GM23338 (cell line): ENCODE data around the gene NUP107. TPM values are rescaled to one million over a fixed set of nuclear protein-coding genes. Genes with fewer than 3 reads are reported as not detected.

Experiments used
- ATAC-seq: fragments of 200-7000 bp; cut with Tn5 transposase; 3 replicates; pipeline ENCODE4 v1.9.1; 2020
- DNase-seq: peaks from one replicate; pipeline ENCODE4 v3.0.0-alpha.2; 2015; ENCODE audit warnings: low spot score
- H2AFZ ChIP-seq: fragments of 200-600 bp; sonication (generic); 2 replicates; pipeline ENCODE4 v1.8.0; 2016; ENCODE audit warnings: antibody characterized with exemption, mild to moderate bottlenecking, moderate library complexity
- H3F3A ChIP-seq: fragments of 200-600 bp; sonication (generic); replicated peaks from 2 replicates; pipeline ENCODE4 v1.8.0; 2017; ENCODE audit warnings: antibody characterized with exemption, mixed run types, low read depth
- H3K27ac ChIP-seq: fragments of 200-600 bp; sonication (generic); 2 replicates; pipeline ENCODE4 v1.6.1; 2016; ENCODE audit warnings: low read depth
- H3K27me3 ChIP-seq: fragments of 200-600 bp; sonication (generic); 2 replicates; pipeline ENCODE4 v1.8.0; 2016; ENCODE audit warnings: mild to moderate bottlenecking, mixed run types, moderate library complexity; ENCODE audit not compliant: insufficient read depth
- H3K36me3 ChIP-seq: fragments of 200-600 bp; sonication (generic); 2 replicates; pipeline ENCODE4 v1.8.0; 2016; ENCODE audit warnings: mild to moderate bottlenecking; ENCODE audit not compliant: insufficient read depth
- H3K4me1 ChIP-seq: fragments of 200-600 bp; sonication (generic); 2 replicates; pipeline ENCODE4 v1.8.0; 2016; ENCODE audit warnings: mild to moderate bottlenecking, moderate library complexity; ENCODE audit not compliant: insufficient read depth
- H3K4me2 ChIP-seq: fragments of 200-600 bp; sonication (generic); 2 replicates; pipeline ENCODE4 v1.7.1; 2017; ENCODE audit warnings: mixed run types
- H3K4me3 ChIP-seq: fragments of 200-600 bp; sonication (generic); 2 replicates; pipeline ENCODE4 v1.6.1; 2016; ENCODE audit warnings: mixed run types
- H3K79me2 ChIP-seq: fragments of 200-600 bp; sonication (generic); replicated peaks from 2 replicates; pipeline ENCODE4 v1.8.0; 2017; ENCODE audit warnings: mild to moderate bottlenecking; ENCODE audit not compliant: insufficient read depth
- H3K9me2 ChIP-seq: fragments of 200-600 bp; sonication (generic); 2 replicates; pipeline ENCODE4 v1.8.0; 2017; ENCODE audit not compliant: insufficient read depth
- H4K20me1 ChIP-seq: fragments of 200-600 bp; sonication (generic); replicated peaks from 2 replicates; pipeline ENCODE4 v1.8.0; 2017; ENCODE audit warnings: mild to moderate bottlenecking; ENCODE audit not compliant: insufficient read depth
- H3K27ac Mint-ChIP-seq: 2 replicates; pipeline ENCODE4 v1.8.0; 2020; ENCODE audit warnings: inconsistent platforms, mild to moderate bottlenecking, moderate library complexity, mixed read lengths
- H3K27me3 Mint-ChIP-seq: 3 replicates; pipeline ENCODE4 v1.8.0; 2022; ENCODE audit warnings: low read depth, mild to moderate bottlenecking, moderate library complexity, mixed read lengths, inconsistent platforms; ENCODE audit not compliant: insufficient read depth, poor library complexity
- H3K36me3 Mint-ChIP-seq: 3 replicates; pipeline ENCODE4 v1.8.0; 2021; ENCODE audit warnings: low read depth, mild to moderate bottlenecking, inconsistent platforms, moderate library complexity, mixed read lengths
- H3K4me1 Mint-ChIP-seq: 3 replicates; pipeline ENCODE4 v1.8.0; 2020; ENCODE audit warnings: mild to moderate bottlenecking, inconsistent platforms, mixed read lengths
- H3K4me3 Mint-ChIP-seq: 3 replicates; pipeline ENCODE4 v1.8.0; 2021; ENCODE audit warnings: moderate library complexity, mild to moderate bottlenecking, inconsistent platforms, mixed read lengths
- H3K9me3 Mint-ChIP-seq: 3 replicates; pipeline ENCODE4 v1.8.0; 2020; ENCODE audit warnings: moderate library complexity, mild to moderate bottlenecking, inconsistent platforms, mixed read lengths
- CREB1 ChIP-seq: fragments of 250-450 bp; sonication (Bioruptor Pico); IDR thresholded peaks from 2 replicates; pipeline ENCODE4 v1.5.0; 2020; ENCODE audit warnings: low read depth, mild to moderate bottlenecking, moderate library complexity
- ETS1 ChIP-seq: IDR thresholded peaks from 2 replicates; pipeline ENCODE4 v1.6.1; 2016; ENCODE audit warnings: antibody characterized with exemption
- EZH2 ChIP-seq: fragments of 200-600 bp; sonication (generic); IDR thresholded peaks from one replicate; pipeline ENCODE4 v1.8.0; 2017; ENCODE audit warnings: antibody characterized with exemption, mild to moderate bottlenecking, low read depth; ENCODE audit not compliant: unreplicated experiment
- EZH2phosphoT487 ChIP-seq: fragments of 200-600 bp; sonication (generic); IDR thresholded peaks from one replicate; pipeline ENCODE4 v1.8.1; 2018; ENCODE audit warnings: antibody characterized with exemption; ENCODE audit not compliant: unreplicated experiment
- JUNB ChIP-seq: IDR thresholded peaks from one replicate; pipeline ENCODE4 v1.6.1; 2016; ENCODE audit warnings: antibody characterized with exemption; ENCODE audit not compliant: unreplicated experiment
- NANOG ChIP-seq: IDR thresholded peaks from 2 replicates; pipeline ENCODE4 v1.6.1; 2016; ENCODE audit warnings: antibody characterized with exemption, borderline replicate concordance
- POLR2AphosphoS5 ChIP-seq: IDR thresholded peaks from 2 replicates; pipeline ENCODE4 v1.6.1; 2016; ENCODE audit warnings: antibody characterized with exemption, low read depth
- REST ChIP-seq: IDR thresholded peaks from one replicate; pipeline ENCODE4 v1.6.1; 2018; ENCODE audit warnings: antibody characterized with exemption; ENCODE audit not compliant: unreplicated experiment
- STAT1 ChIP-seq: IDR thresholded peaks from one replicate; pipeline ENCODE4 v1.6.1; 2016; ENCODE audit warnings: antibody characterized with exemption; ENCODE audit not compliant: unreplicated experiment
- ZNF114 ChIP-seq: fragments of 250-450 bp; sonication (Bioruptor Pico); IDR thresholded peaks from 2 replicates; pipeline ENCODE4 v1.5.0; 2020; ENCODE audit warnings: mild to moderate bottlenecking, moderate library complexity
- ZNF331 ChIP-seq: fragments of 250-450 bp; sonication (Bioruptor Pico); IDR thresholded peaks from 2 replicates; pipeline ENCODE4 v1.5.0; 2020; ENCODE audit warnings: low read depth, mild to moderate bottlenecking, moderate library complexity
- ZNF462 ChIP-seq: fragments of 250-450 bp; sonication (Bioruptor Pico); IDR thresholded peaks from 2 replicates; pipeline ENCODE4 v1.5.0; 2020; ENCODE audit warnings: mild to moderate bottlenecking, moderate library complexity
- polyA plus RNA-seq: library from polyadenylated mRNA; unstranded; fragments of >200 nt; fragmentation: Nextera tagmentation; extraction: Ambion mirVana; gene quantifications from 2 replicates; pipeline ENCODE4 v1.2.1, GENCODE V29; 2016
- total RNA-seq: library from RNA; depleted of rRNA; stranded (reverse); fragments of >200 nt; shearing (Covaris generic); gene quantifications from 2 replicates; pipeline ENCODE4 v1.2.3, GENCODE V29; 2014

The NUP107 gene
- total and polyA plus RNA-seq, 2 experiments from 2014 or later = 123 to 152 TPM

- TF ChIP-seq EZH2 (no peak), STAT1 (no peak), ETS1 (no peak), POLR2AphosphoS5 (no peak)
These were observed 63.7 kb downstream of the NUP107 start (continued) for GRCh38 chr12:68750506-68750905.

- H3K27me3 Mint-ChIP-seq = peaks cover 2% of the 10 kb centered on the region
- peaks cover 53% of the 10 kb centered on the region for H3K36me3 Mint-ChIP-seq
- ATAC-seq = no peak
- TF ChIP-seq CREB1 (CRISPR knock-in tag) (no peak), STAT1 (no peak), ZNF331 (CRISPR knock-in tag) (no peak), EZH2phosphoT487 (no peak), POLR2AphosphoS5 (no peak), JUNB (no peak), REST (no peak), ZNF462 (CRISPR knock-in tag) (no peak), EZH2 (no peak), ETS1 (no peak), ZNF114 (no peak), NANOG (no peak)
These were observed 68.9 kb downstream of the NUP107 start for GRCh38 chr12:68755536-68756243.

More at GRCh38 chr12:68755536-68756243, 68.9 kb downstream of the NUP107 start:
- H4K20me1 ChIP-seq = peaks cover 6% of the 10 kb centered on the region; the same call in 1 of the 2 replicates
- no peaks in the 10 kb centered on the region for H3F3A ChIP-seq
- H3K27ac ChIP-seq = no peak overlapping the region
- H3K9me2 ChIP-seq = no peaks in the 10 kb centered on the region
- no peak overlapping the region for H3K4me3 ChIP-seq
- no peak for DNase-seq
- H3K4me2 ChIP-seq = no peak overlapping the region
- no peaks in the 10 kb centered on the region for H3K27me3 ChIP-seq
- H3K79me2 ChIP-seq = no peaks in the 10 kb centered on the region
- H3K36me3 ChIP-seq = peaks cover 35% of the 10 kb centered on the region
- H3K27ac Mint-ChIP-seq = no peak overlapping the region
- H3K9me3 Mint-ChIP-seq = no peaks in the 10 kb centered on the region
- no peaks in the 10 kb centered on the region for H3K4me1 Mint-ChIP-seq
- H3K4me1 ChIP-seq = no peaks in the 10 kb centered on the region
- no peak overlapping the region for H3K4me3 Mint-ChIP-seq
- H2AFZ ChIP-seq = no peak overlapping the region
